Peyer's patch (tissue), 4 donors: ENCODE data around the gene SINHCAF. TPM values are rescaled to one million over a fixed set of nuclear protein-coding genes. Genes with fewer than 3 reads are reported as not detected.

Experiments
- DNase-seq, 3 donors: peaks; one replicate each; pipeline ENCODE4 v3.0.0-alpha.2; 2017 to 2019
- H3K27ac ChIP-seq, 4 donors: fragments of 200-600 bp; sonication (generic); one replicate each; pipeline ENCODE4 v1.5.1; 2016 to 2019
- H3K27me3 ChIP-seq, 2 donors: fragments of 200-600 bp; sonication (generic); one replicate each; pipeline ENCODE4 v1.5.1; 2019
- H3K36me3 ChIP-seq, 3 donors: fragments of 200-600 bp; sonication (generic); one replicate each; pipeline ENCODE4 v1.5.1; 2016 to 2019
- H3K4me1 ChIP-seq, 4 donors: fragments of 200-600 bp; sonication (generic); one replicate each; pipeline ENCODE4 v1.5.1; 2016 to 2019
- H3K4me3 ChIP-seq, 4 donors: fragments of 200-600 bp; sonication (generic); 1 replicate in 3 of 4; 2 replicates in 1 of 4; pipeline ENCODE4 v1.5.1; 2016 to 2019; ENCODE audit warnings: mild to moderate bottlenecking in 1 of 4
- H3K9me3 ChIP-seq, 4 donors: fragments of 200-600 bp; sonication (generic); one replicate each; pipeline ENCODE4 v1.5.1; 2016 to 2019; ENCODE audit warnings: mild to moderate bottlenecking in 1 of 4
- CTCF ChIP-seq, 6 experiments: fragments of 450-650 bp in 4 of 6; fragments of 200-600 bp in 2 of 6; sonication (generic) in 1 of 6; IDR thresholded peaks; one replicate each; pipeline ENCODE4 v1.5.1; 2017 to 2019; ENCODE audit warnings: antibody characterized with exemption in 6 of 6, mild to moderate bottlenecking in 3 of 6, moderate library complexity in 1 of 6
- POLR2A ChIP-seq, 2 donors: fragments of 450-650 bp; IDR thresholded peaks; one replicate each; pipeline ENCODE4 v1.5.1; 2017; ENCODE audit warnings: antibody characterized with exemption in 2 of 2, mild to moderate bottlenecking in 2 of 2, moderate library complexity in 2 of 2
- total RNA-seq, 4 donors: library from RNA; depleted of rRNA; stranded (reverse); fragments of >200 nt; gene quantifications; one replicate each; pipeline ENCODE4 v1.1.0, GENCODE V29; 2016

Gene SINHCAF
- total RNA-seq, 4 donors from 2014 or later = 39.9 to 109 (median 53.7) TPM

GRCh38 chr12:31272607-31273225 is 53.2 kb downstream of the SINHCAF start:
- H3K36me3 ChIP-seq = no peaks in the 10 kb centered on the region
- no peaks in the 10 kb centered on the region for H3K4me1 ChIP-seq
- H3K27ac ChIP-seq = no peak overlapping the region
- H3K27me3 ChIP-seq = no peaks in the 10 kb centered on the region
- TF ChIP-seq POLR2A (IDR thresholded peaks at IDR 0.05) = no peak
- TF ChIP-seq CTCF (IDR thresholded peaks at IDR 0.05) = no peak
- no peaks in the 10 kb centered on the region for H3K9me3 ChIP-seq
- DNase-seq = no peak
- H3K4me3 ChIP-seq = no peak overlapping the region

GRCh38 chr12:31267966-31268365 is 58.0 kb downstream of the SINHCAF start:
- no peaks in the 10 kb centered on the region for H3K4me1 ChIP-seq
- no peak for TF ChIP-seq POLR2A (IDR thresholded peaks at IDR 0.05)
- no peak for TF ChIP-seq CTCF (IDR thresholded peaks at IDR 0.05)
- H3K36me3 ChIP-seq = no peaks in the 10 kb centered on the region
- H3K27me3 ChIP-seq = no peaks in the 10 kb centered on the region
- H3K4me3 ChIP-seq = no peak overlapping the region
- no peak overlapping the region for H3K27ac ChIP-seq
- DNase-seq = no peak
- H3K9me3 ChIP-seq = no peaks in the 10 kb centered on the region

- no peak for TF ChIP-seq POLR2A (IDR thresholded peaks at IDR 0.05)
- TF ChIP-seq CTCF (IDR thresholded peaks at IDR 0.05) = no peak
- H3K27me3 ChIP-seq = no peaks in the 10 kb centered on the region
- DNase-seq = no peak
- no peaks in the 10 kb centered on the region for H3K36me3 ChIP-seq
- no peaks in the 10 kb centered on the region for H3K4me1 ChIP-seq
- no peaks in the 10 kb centered on the region for H3K9me3 ChIP-seq
- no peak overlapping the region for H3K4me3 ChIP-seq
- no peak overlapping the region for H3K27ac ChIP-seq
Measured at GRCh38 chr12:31265722-31266121, 60.2 kb downstream of the SINHCAF start.

- H3K4me3 ChIP-seq = no peak overlapping the region
- H3K27me3 ChIP-seq = no peaks in the 10 kb centered on the region
- no peak overlapping the region for H3K27ac ChIP-seq
- no peaks in the 10 kb centered on the region for H3K9me3 ChIP-seq
- no peak for TF ChIP-seq CTCF (IDR thresholded peaks at IDR 0.05)
- TF ChIP-seq POLR2A (IDR thresholded peaks at IDR 0.05) = no peak
- no peak for DNase-seq
- no peaks in the 10 kb centered on the region for H3K4me1 ChIP-seq
- no peaks in the 10 kb centered on the region for H3K36me3 ChIP-seq
Measured at GRCh38 chr12:31263661-31264060, 62.3 kb downstream of the SINHCAF start.

- no peaks in the 10 kb centered on the region for H3K4me1 ChIP-seq
- DNase-seq = no peak
- H3K4me3 ChIP-seq = no peak overlapping the region
- no peak overlapping the region for H3K27ac ChIP-seq
- no peaks in the 10 kb centered on the region for H3K36me3 ChIP-seq
- TF ChIP-seq CTCF (IDR thresholded peaks at IDR 0.05) (no peak), POLR2A (IDR thresholded peaks at IDR 0.05) (no peak)
- H3K9me3 ChIP-seq = no peaks in the 10 kb centered on the region
- H3K27me3 ChIP-seq = no peaks in the 10 kb centered on the region
Measured at GRCh38 chr12:31261744-31262143, 64.2 kb downstream of the SINHCAF start.

GRCh38 chr12:31260840-31261239 is 65.1 kb downstream of the SINHCAF start:
- Histone ChIP-seq H3K36me3 (no peaks in the 10 kb centered on the region), H3K9me3 (no peaks in the 10 kb centered on the region), H3K27me3 (no peaks in the 10 kb centered on the region), H3K27ac (no peak overlapping the region), H3K4me1 (no peaks in the 10 kb centered on the region), H3K4me3 (no peak overlapping the region)
- TF ChIP-seq POLR2A (IDR thresholded peaks at IDR 0.05) (no peak), CTCF (IDR thresholded peaks at IDR 0.05) (no peak)
- no peak for DNase-seq
